HepG2 (cell line): Measurements from ENCODE around the gene CD40. TPM values are rescaled to one million over a fixed set of nuclear protein-coding genes. Genes with fewer than 3 reads are reported as not detected.

Experiments used
- ELF4 ChIP-seq: sonication (generic); formaldehyde crosslinking; IDR thresholded peaks from 2 replicates; pipeline ENCODE4 v1.5.0; 2020; ENCODE audit warnings: missing genetic modification reagents, mild to moderate bottlenecking, moderate library complexity, borderline replicate concordance
- EZH2 ChIP-seq: conservative IDR thresholded peaks from 2 replicates; pipeline ENCODE4 v1.6.1; 2012; ENCODE audit warnings: mild to moderate bottlenecking, low read depth, low read length, moderate library complexity
- FOXK2 ChIP-seq: fragments of 450-650 bp; IDR thresholded peaks from 2 replicates; pipeline ENCODE4 v1.6.1; 2016
- JARID2 ChIP-seq: sonication (generic); formaldehyde crosslinking; IDR thresholded peaks from 2 replicates; pipeline ENCODE4 v1.8.1; 2023; ENCODE audit warnings: missing genetic modification reagents, inconsistent platforms; ENCODE audit not compliant: insufficient replicate concordance
- KDM5B ChIP-seq: sonication (generic); formaldehyde crosslinking; IDR thresholded peaks from 2 replicates; pipeline ENCODE4 v1.4.0; 2020; ENCODE audit warnings: missing genetic modification reagents, mild to moderate bottlenecking, borderline replicate concordance
- MXD1 ChIP-seq: sonication (generic); formaldehyde crosslinking; IDR thresholded peaks from 2 replicates; pipeline ENCODE4 v1.4.0; 2020; ENCODE audit warnings: mild to moderate bottlenecking, missing genetic modification reagents
- NAIF1 ChIP-seq: sonication (generic); formaldehyde crosslinking; IDR thresholded peaks from 2 replicates; pipeline ENCODE4 v1.5.0; 2020; ENCODE audit warnings: mild to moderate bottlenecking, missing genetic modification reagents, borderline replicate concordance
- ONECUT2 ChIP-seq: sonication (generic); formaldehyde crosslinking; IDR thresholded peaks from 2 replicates; pipeline ENCODE4 v1.4.0; 2020; ENCODE audit warnings: missing genetic modification reagents
- PRDM4 ChIP-seq: sonication (generic); formaldehyde crosslinking; IDR thresholded peaks from 2 replicates; pipeline ENCODE4 v1.9.0; 2021; ENCODE audit warnings: missing genetic modification reagents, borderline replicate concordance
- RAD21 ChIP-seq: fragments of 450-650 bp; formaldehyde crosslinking; IDR thresholded peaks from 2 replicates; pipeline ENCODE4 v1.5.0; 2020; ENCODE audit warnings: mild to moderate bottlenecking
- SCMH1 ChIP-seq: sonication (generic); formaldehyde crosslinking; IDR thresholded peaks from 2 replicates; pipeline ENCODE4 v1.9.0; 2021; ENCODE audit warnings: missing genetic modification reagents, mild to moderate bottlenecking, borderline replicate concordance
- TCF7 ChIP-seq: sonication (generic); IDR thresholded peaks from 2 replicates; pipeline ENCODE4 v1.6.1; 2016; ENCODE audit warnings: antibody characterized with exemption, low read depth
- TRAFD1 ChIP-seq: sonication (generic); formaldehyde crosslinking; IDR thresholded peaks from 2 replicates; pipeline ENCODE4 v1.5.1; 2020; ENCODE audit warnings: missing genetic modification reagents, mild to moderate bottlenecking, borderline replicate concordance
- ZNF281 ChIP-seq: sonication (generic); formaldehyde crosslinking; IDR thresholded peaks from 2 replicates; pipeline ENCODE4 v1.4.0; 2020; ENCODE audit warnings: missing genetic modification reagents, borderline replicate concordance
- ZNF30 ChIP-seq: sonication (generic); formaldehyde crosslinking; IDR thresholded peaks from 2 replicates; pipeline ENCODE4 v1.5.0; 2020; ENCODE audit warnings: mild to moderate bottlenecking, missing genetic modification reagents
- ZNF460 ChIP-seq: sonication (generic); formaldehyde crosslinking; IDR thresholded peaks from 2 replicates; pipeline ENCODE4 v1.5.1; 2020; ENCODE audit warnings: missing genetic modification reagents, mild to moderate bottlenecking, borderline replicate concordance
- ZNF496 ChIP-seq: sonication (generic); formaldehyde crosslinking; IDR thresholded peaks from 2 replicates; pipeline ENCODE4 v1.8.1; 2023; ENCODE audit warnings: mild to moderate bottlenecking, moderate library complexity, missing genetic modification reagents; ENCODE audit not compliant: insufficient replicate concordance
- ZNF547 ChIP-seq: sonication (generic); formaldehyde crosslinking; IDR thresholded peaks from 2 replicates; pipeline ENCODE4 v1.5.1; 2020; ENCODE audit warnings: mild to moderate bottlenecking, missing genetic modification reagents
- ZNF747 ChIP-seq: sonication (generic); formaldehyde crosslinking; IDR thresholded peaks from 2 replicates; pipeline ENCODE4 v1.8.1; 2023; ENCODE audit warnings: missing genetic modification reagents, mild to moderate bottlenecking, borderline replicate concordance
- ZNF772 ChIP-seq: sonication (generic); formaldehyde crosslinking; IDR thresholded peaks from 2 replicates; pipeline ENCODE4 v1.5.0; 2020; ENCODE audit warnings: mild to moderate bottlenecking, missing genetic modification reagents
- polyA plus RNA-seq, 8 experiments: library from polyadenylated mRNA; depleted of rRNA in 3 of 8; stranded (reverse) in 7 of 8; unstranded in 1 of 8; fragments of >200 nt; fragmentation: Illumina TruSeq in 4 of 8; extraction: Trizol in 4 of 8; gene quantifications; 2 replicates each; pipeline versions ENCODE4 v1.2.1 to v1.2.3, GENCODE V29; 2011 to 2016; ENCODE audit warnings: low read depth in 4 of 8, missing spikeins in 1 of 8, mixed read lengths in 1 of 8; ENCODE audit not compliant: insufficient read depth in 1 of 8
- total RNA-seq, 5 experiments: library from RNA; depleted of rRNA; stranded (reverse); fragments of >200 nt; fragmentation: Illumina TruSeq; extraction: Trizol; gene quantifications; 2 replicates each; pipeline ENCODE4 v1.2.3, GENCODE V29; 2016; ENCODE audit warnings: low read depth in 1 of 5

The CD40 gene
- total and polyA plus RNA-seq, 2 of the 13 experiments (the other 11 are each of a cell fraction or from before 2014, with no cell fraction given): 4.6 to 13.4 TPM

- no peak for TF ChIP-seq ZNF281
- no peak for TF ChIP-seq ZNF460 (CRISPR knock-in tag)
- TF ChIP-seq PRDM4 (CRISPR knock-in tag): no peak
- TF ChIP-seq RAD21 (CRISPR knock-in tag): no peak
- no peak for TF ChIP-seq ZNF747 (CRISPR knock-in tag)
- no peak for TF ChIP-seq ZNF772 (CRISPR knock-in tag)
- no peak for TF ChIP-seq TCF7
- TF ChIP-seq TRAFD1 (CRISPR knock-in tag): no peak
- TF ChIP-seq KDM5B: no peak
- no peak for TF ChIP-seq ELF4 (CRISPR knock-in tag)
- TF ChIP-seq ZNF30: no peak
- no peak for TF ChIP-seq EZH2
- TF ChIP-seq ONECUT2 (CRISPR knock-in tag): no peak
- TF ChIP-seq NAIF1 (CRISPR knock-in tag): no peak
- TF ChIP-seq FOXK2: no peak
- TF ChIP-seq ZNF547: no peak
- TF ChIP-seq MXD1: no peak
- no peak for TF ChIP-seq SCMH1 (CRISPR knock-in tag)
- TF ChIP-seq JARID2 (CRISPR knock-in tag): no peak
- no peak for TF ChIP-seq ZNF496 (CRISPR knock-in tag)
These were observed 8.4 kb downstream of the CD40 start (continued) for GRCh38 chr20:46126440-46127056.
